Neural progenitor cell (in vitro differentiated cells): Measurements from ENCODE around the gene MGST3. TPM values are rescaled to one million over a fixed set of nuclear protein-coding genes. Genes with fewer than 3 reads are reported as not detected.

Source experiments
- DNase-seq: peaks from one replicate; pipeline ENCODE4 v3.0.0-alpha.2; 2016; ENCODE audit warnings: low spot score
- H2AFZ ChIP-seq: fragments of 200-600 bp; sonication (generic); replicated peaks from 2 replicates; pipeline ENCODE4 v1.6.1; 2016; ENCODE audit warnings: antibody characterized with exemption
- H3F3A ChIP-seq: fragments of 200-600 bp; sonication (generic); 2 replicates; pipeline ENCODE4 v1.6.1; 2016; ENCODE audit warnings: antibody characterized with exemption, low read depth
- H3K27ac ChIP-seq: fragments of 200-600 bp; sonication (generic); 2 replicates; pipeline ENCODE4 v1.5.1; 2016; ENCODE audit warnings: mild to moderate bottlenecking
- H3K27me3 ChIP-seq: fragments of 200-600 bp; sonication (generic); 2 replicates; pipeline ENCODE4 v1.6.1; 2016; ENCODE audit warnings: mild to moderate bottlenecking, moderate library complexity
- H3K36me3 ChIP-seq: fragments of 200-600 bp; sonication (generic); 2 replicates; pipeline ENCODE4 v1.5.1; 2016
- H3K4me1 ChIP-seq: fragments of 200-600 bp; sonication (generic); 2 replicates; pipeline ENCODE4 v1.6.1; 2016; ENCODE audit warnings: mixed run types
- H3K4me2 ChIP-seq: fragments of 200-600 bp; sonication (generic); 2 replicates; pipeline ENCODE4 v1.6.1; 2016
- H3K4me3 ChIP-seq: fragments of 200-600 bp; sonication (generic); 2 replicates; pipeline ENCODE4 v1.5.1; 2016
- H3K79me2 ChIP-seq: fragments of 200-600 bp; sonication (generic); 2 replicates; pipeline ENCODE4 v1.6.1; 2016; ENCODE audit warnings: low read depth
- H3K9ac ChIP-seq: fragments of 200-600 bp; sonication (generic); 2 replicates; pipeline ENCODE4 v1.6.1; 2016
- H3K9me3 ChIP-seq: fragments of 200-600 bp; sonication (generic); 2 replicates; pipeline ENCODE4 v1.5.1; 2016; ENCODE audit warnings: low read depth
- H4K20me1 ChIP-seq: fragments of 200-600 bp; sonication (generic); 2 replicates; pipeline ENCODE4 v1.6.1; 2016; ENCODE audit warnings: low read depth
- H3K27ac Mint-ChIP-seq: 3 replicates; pipeline ENCODE4 v1.8.0; 2021; ENCODE audit warnings: mixed read lengths
- H3K27me3 Mint-ChIP-seq: 2 replicates; pipeline ENCODE4 v1.8.0; 2022; ENCODE audit warnings: low read depth, mild to moderate bottlenecking, inconsistent platforms, moderate library complexity, mixed read lengths; ENCODE audit not compliant: insufficient read depth
- H3K36me3 Mint-ChIP-seq: 3 replicates; pipeline ENCODE4 v1.8.0; 2021; ENCODE audit warnings: mixed read lengths
- H3K4me1 Mint-ChIP-seq: 3 replicates; pipeline ENCODE4 v1.8.0; 2021; ENCODE audit warnings: mixed read lengths
- H3K4me3 Mint-ChIP-seq: 3 replicates; pipeline ENCODE4 v1.8.0; 2021; ENCODE audit warnings: mild to moderate bottlenecking, moderate library complexity, mixed read lengths
- H3K9me3 Mint-ChIP-seq: 3 replicates; pipeline ENCODE4 v1.8.0; 2020; ENCODE audit warnings: mixed read lengths
- EZH2 ChIP-seq: fragments of 200-600 bp; sonication (generic); IDR thresholded peaks from 2 replicates; pipeline ENCODE4 v1.6.1; 2017; ENCODE audit warnings: antibody characterized with exemption, mild to moderate bottlenecking, moderate library complexity
- EZH2phosphoT487 ChIP-seq: fragments of 200-600 bp; sonication (generic); IDR thresholded peaks from 2 replicates; pipeline ENCODE4 v1.6.1; 2017; ENCODE audit warnings: antibody characterized with exemption
- total RNA-seq: library from RNA; depleted of rRNA; stranded (reverse); fragments of >200 nt; gene quantifications from 2 replicates; pipeline ENCODE4 v1.2.3, GENCODE V29; 2015; ENCODE audit warnings: low replicate concordance
- TF ChIP-seq, protein P1 (sequence below): fragments of 200-600 bp; sonication (generic); IDR thresholded peaks from 2 replicates; pipeline ENCODE4 v1.5.1; 2017; ENCODE audit warnings: antibody characterized with exemption, mild to moderate bottlenecking

Gene MGST3
- total RNA-seq, 1 donor from 2014 or later: 69.7 TPM

DNA sequence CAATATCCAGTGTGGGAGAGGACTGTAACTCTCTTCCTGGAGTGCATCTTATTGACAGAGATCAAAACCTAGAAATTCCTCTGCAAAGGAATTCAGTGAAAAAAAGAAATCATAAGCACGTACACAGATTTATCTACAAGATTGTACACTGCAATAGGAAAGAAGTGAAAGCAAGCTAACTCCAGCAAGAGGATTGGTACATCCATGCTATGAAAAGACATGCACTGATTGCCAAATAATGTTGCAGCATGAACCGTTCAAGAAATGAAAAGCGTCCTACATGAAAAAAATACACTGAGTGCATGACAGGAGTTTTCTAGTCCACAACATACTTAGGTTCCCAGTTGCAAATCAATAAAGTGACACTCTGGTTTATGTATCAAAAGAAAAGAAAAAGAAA, 1.9 kb upstream of the MGST3 start:
- Histone ChIP-seq H3K9ac (no peak overlapping the region), H3K4me3 (no peak overlapping the region), H2AFZ (no peak overlapping the region), H3F3A (peaks cover 30% of the 10 kb centered on the region), H4K20me1 (peaks cover 8% of the 10 kb centered on the region), H3K36me3 (no peaks in the 10 kb centered on the region), H3K79me2 (peaks cover 8% of the 10 kb centered on the region), H3K27ac (no peak overlapping the region), H3K4me1 (peaks cover 19% of the 10 kb centered on the region), H3K4me2 (peak overlapping the region; percentile 91), H3K9me3 (no peaks in the 10 kb centered on the region), H3K27me3 (peaks cover 13% of the 10 kb centered on the region)
- TF ChIP-seq EZH2phosphoT487 (no peak), EZH2 (no peak)
- TF ChIP-seq, protein P1, sequence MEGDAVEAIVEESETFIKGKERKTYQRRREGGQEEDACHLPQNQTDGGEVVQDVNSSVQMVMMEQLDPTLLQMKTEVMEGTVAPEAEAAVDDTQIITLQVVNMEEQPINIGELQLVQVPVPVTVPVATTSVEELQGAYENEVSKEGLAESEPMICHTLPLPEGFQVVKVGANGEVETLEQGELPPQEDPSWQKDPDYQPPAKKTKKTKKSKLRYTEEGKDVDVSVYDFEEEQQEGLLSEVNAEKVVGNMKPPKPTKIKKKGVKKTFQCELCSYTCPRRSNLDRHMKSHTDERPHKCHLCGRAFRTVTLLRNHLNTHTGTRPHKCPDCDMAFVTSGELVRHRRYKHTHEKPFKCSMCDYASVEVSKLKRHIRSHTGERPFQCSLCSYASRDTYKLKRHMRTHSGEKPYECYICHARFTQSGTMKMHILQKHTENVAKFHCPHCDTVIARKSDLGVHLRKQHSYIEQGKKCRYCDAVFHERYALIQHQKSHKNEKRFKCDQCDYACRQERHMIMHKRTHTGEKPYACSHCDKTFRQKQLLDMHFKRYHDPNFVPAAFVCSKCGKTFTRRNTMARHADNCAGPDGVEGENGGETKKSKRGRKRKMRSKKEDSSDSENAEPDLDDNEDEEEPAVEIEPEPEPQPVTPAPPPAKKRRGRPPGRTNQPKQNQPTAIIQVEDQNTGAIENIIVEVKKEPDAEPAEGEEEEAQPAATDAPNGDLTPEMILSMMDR: no peak
- Mint-ChIP-seq H3K27me3 (peaks cover 2% of the 10 kb centered on the region), H3K27ac (no peak overlapping the region), H3K36me3 (no peaks in the 10 kb centered on the region), H3K9me3 (no peaks in the 10 kb centered on the region), H3K4me1 (peaks cover 15% of the 10 kb centered on the region), H3K4me3 (peak overlapping the region; percentile 11)
- DNase-seq: no peak

DNA sequence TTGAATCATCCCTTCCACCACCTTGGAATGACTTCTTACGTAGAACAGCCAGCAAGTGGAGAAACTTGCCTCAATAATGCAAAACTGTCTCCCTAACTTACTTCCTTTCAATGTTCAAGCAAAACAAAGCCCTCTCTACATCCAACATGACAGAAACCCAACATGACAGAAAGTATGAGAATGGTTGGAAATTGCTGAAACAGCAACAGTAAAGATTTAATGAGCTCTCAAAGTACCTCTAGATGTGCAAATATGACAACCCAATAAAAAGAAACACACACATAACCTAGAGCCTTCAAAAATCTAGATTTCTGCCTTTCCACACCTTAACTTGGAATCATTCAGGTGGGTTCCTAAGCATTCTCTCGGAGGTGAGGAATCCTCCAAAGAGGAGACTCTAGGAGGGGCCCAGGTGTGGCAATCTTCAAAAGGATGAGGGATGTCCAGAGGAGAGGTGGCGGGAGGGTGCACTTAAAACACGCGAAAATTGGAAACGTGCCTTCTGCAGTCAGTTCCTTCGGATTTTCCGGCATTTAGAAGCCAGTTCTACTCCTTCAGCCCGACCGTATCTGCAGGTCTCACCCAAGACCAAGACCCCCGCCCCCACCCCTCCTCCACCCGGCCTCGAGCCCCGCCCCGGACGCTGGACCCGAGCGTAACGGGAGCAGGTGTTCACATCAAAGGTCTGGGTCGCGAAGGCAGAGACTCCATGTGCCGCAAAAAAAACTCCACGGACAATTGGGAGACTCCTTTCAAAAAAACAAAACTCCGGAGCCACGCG, 996 bp upstream of the MGST3 start:
- H3K36me3 Mint-ChIP-seq: no peaks in the 10 kb centered on the region
- peaks cover 30% of the 10 kb centered on the region for H3F3A ChIP-seq
- H2AFZ ChIP-seq: peak overlapping the region; percentile 91
- H3K27me3 Mint-ChIP-seq: peaks cover 2% of the 10 kb centered on the region
- no peaks in the 10 kb centered on the region for H3K9me3 Mint-ChIP-seq
- peak overlapping the region; percentile 91 for H3K4me2 ChIP-seq
- H3K9ac ChIP-seq: no peak overlapping the region
- peaks cover 24% of the 10 kb centered on the region for H3K4me1 Mint-ChIP-seq
- H3K27me3 ChIP-seq: peaks cover 13% of the 10 kb centered on the region
- peaks cover 14% of the 10 kb centered on the region for H3K79me2 ChIP-seq
- H3K9me3 ChIP-seq: no peaks in the 10 kb centered on the region
- H3K36me3 ChIP-seq: no peaks in the 10 kb centered on the region
- H3K27ac Mint-ChIP-seq: no peak overlapping the region
- peaks cover 8% of the 10 kb centered on the region for H4K20me1 ChIP-seq
- H3K4me1 ChIP-seq: peaks cover 22% of the 10 kb centered on the region
- DNase-seq: peak; percentile 67
- no peak overlapping the region for H3K4me3 Mint-ChIP-seq
- TF ChIP-seq EZH2phosphoT487 (no peak), EZH2 (no peak)
- TF ChIP-seq, protein P1: no peak
- H3K27ac ChIP-seq: peak overlapping the region; percentile 65
- H3K4me3 ChIP-seq: peak overlapping the region; percentile 80

DNA sequence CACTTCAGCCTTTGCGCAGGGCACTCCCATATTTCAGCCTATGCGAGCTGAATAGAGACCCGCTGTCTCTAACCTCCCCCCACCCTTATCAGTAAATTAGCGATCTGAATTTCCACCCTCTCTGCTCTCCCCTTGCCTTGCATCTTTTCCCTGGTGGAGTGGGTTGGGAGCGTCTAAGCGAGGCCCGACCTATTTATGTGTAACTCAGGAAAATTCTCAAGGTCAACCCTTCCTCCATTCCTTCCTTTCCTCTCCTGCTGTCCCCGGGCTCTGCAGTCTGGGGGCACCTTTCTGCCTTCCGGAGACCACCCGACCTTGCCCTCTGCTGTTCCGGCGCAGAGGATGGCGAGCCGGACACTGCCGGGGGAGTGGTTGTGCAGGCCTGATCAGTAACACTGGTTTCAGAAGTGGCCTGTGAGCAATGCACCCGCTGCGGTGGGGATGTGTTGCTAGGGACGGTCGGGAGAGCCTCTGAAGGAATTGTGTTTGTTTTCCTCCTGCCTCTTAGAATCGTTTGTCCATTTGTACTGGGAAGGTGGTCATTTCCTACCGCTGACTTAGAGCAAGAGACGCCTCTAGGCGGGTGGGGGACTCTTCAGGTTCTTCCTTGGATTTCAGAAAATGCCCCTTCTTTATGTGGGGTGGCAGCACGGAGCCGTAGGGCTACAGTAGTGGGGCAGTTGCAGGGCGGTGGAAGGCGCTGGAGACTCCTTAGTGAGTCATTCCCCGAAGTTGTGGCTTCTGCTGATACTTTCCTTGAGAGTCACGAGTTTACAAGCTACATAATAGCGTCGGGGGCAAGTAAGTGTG, 513 bp downstream of the MGST3 start:
- Mint-ChIP-seq H3K27ac (no peak overlapping the region), H3K4me1 (peaks cover 33% of the 10 kb centered on the region), H3K27me3 (peaks cover 2% of the 10 kb centered on the region), H3K4me3 (no peak overlapping the region), H3K9me3 (no peaks in the 10 kb centered on the region), H3K36me3 (no peaks in the 10 kb centered on the region)
- TF ChIP-seq EZH2phosphoT487 (no peak), EZH2 (no peak)
- TF ChIP-seq, protein P1: no peak
- peak; percentile 70 for DNase-seq
- H3K4me2 ChIP-seq: peak overlapping the region; percentile 91
- H4K20me1 ChIP-seq: peaks cover 8% of the 10 kb centered on the region
- H3K4me3 ChIP-seq: peak overlapping the region; percentile 80
- H3K4me1 ChIP-seq: peaks cover 28% of the 10 kb centered on the region
- H3K27me3 ChIP-seq: peaks cover 13% of the 10 kb centered on the region
- H2AFZ ChIP-seq: peak overlapping the region; percentile 91
- no peak overlapping the region for H3K27ac ChIP-seq
- peaks cover 17% of the 10 kb centered on the region for H3K79me2 ChIP-seq
- no peaks in the 10 kb centered on the region for H3K36me3 ChIP-seq
- H3K9me3 ChIP-seq: no peaks in the 10 kb centered on the region
- H3F3A ChIP-seq: peaks cover 30% of the 10 kb centered on the region
- H3K9ac ChIP-seq: no peak overlapping the region
